CD4-positive, alpha-beta T cell treated with Interleukin-1 beta for 1 hour (primary cell): ENCODE measurements around the gene CARD11.
"Not testable (repeated sequence)": the region's sequence is repeated elsewhere in the genome, so short reads cannot be mapped to it uniquely, and the experiment has no call there.

Experiments
- DNase-seq, 2 donors: peaks; one replicate each; pipeline ENCODE4 v3.0.0-alpha.2; 2020 to 2022

CARD11 gene

DNA sequence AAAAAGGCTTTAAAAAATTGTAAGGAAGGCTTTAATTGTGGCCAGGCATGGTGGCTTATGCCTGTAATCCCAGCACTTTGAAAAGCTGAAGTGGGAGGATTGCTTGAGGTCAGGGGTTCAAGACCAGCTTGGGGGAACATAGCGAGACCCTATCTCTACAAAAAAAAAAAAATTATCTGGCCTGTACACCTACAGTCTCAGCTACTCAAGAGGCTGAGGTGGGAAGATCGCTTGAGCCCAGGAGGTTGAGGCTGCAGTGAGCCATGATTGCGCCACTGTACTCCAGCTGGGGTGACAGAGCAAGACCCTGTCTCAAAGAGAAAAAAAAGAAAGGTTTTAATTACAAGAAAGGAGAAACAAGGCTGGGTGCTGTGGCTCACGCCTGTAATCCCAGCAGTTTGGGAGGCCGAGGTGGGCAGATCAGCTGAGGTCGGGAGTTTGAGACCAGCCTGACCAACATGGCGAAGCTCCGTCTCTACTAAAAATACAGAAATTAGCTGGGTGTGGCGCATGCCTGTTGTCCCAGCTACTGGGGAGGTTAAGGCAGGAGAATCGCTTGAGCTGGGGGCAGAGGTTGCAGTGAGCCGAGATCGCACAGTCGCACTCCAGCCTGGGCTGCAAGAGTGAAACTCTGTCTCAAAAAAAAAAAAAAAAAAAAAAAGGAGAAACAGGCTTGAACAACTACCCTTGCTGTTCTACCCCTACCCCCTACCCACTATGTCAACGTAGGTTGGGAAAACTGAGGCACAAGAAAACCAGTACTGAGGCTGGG, 83.7 kb downstream of the CARD11 start:
- no peak for DNase-seq

DNA sequence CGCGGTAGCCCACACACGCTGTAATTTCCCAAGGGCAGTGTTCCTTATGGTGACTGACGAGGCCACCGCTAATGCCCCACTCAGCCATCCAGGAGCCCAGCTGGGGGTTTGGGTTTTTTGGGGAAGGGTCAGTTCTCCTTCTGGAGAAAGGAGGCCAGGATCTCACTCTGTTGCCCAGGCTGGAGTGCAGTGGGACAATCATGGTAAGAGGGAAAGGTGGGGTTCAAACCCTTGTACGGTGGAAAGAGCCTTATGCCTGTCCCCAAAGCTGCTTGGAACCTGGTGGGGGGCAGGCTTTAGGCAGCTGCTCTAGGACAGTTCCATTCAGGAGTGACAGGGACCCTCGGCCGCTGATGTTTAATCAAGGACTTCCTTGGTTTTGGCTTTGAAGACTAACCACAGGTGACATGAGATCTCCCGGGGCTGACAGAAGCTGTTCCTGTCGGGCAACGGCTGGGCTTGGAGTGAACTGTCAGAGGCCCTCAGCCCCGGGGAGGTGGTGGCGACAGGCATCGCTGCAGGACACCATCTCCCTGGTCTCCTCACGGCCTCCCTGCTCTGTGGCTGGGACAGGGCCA, 84.5 kb downstream of the CARD11 start:
- DNase-seq, result no peak

DNA sequence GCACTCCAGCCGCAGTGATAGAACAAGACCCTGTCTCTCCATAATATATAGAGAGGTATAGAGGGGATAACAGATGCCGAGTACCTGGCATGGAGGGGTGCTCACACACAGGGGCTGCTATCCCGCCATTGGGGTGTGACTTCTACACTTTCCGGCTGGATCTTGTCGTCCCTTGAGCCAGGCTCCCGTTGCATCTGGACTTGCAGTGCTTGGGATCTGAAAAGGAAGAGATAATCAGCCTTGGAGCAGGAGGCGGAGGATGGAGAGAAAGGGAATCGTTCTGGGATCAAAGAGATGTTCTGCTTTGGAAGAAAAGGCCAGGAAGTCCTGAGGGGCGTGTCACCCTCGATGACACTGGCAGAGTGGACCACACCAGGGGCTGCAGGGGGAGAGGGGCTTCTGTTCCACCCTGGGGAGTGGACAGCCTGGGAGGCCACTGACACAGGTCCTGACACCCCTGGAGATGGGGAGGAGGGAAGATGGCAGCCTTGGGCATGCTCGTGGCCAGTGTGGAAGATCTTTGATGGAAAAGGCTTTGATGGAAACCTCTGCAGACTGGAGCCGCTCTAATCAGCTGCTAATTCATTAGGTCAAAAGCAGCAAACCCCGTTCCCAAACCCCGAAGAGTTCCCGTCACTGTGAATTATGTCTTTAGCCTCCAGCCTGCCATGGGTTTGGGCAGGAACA, 85.1 kb downstream of the CARD11 start:
- no peak for DNase-seq

DNA sequence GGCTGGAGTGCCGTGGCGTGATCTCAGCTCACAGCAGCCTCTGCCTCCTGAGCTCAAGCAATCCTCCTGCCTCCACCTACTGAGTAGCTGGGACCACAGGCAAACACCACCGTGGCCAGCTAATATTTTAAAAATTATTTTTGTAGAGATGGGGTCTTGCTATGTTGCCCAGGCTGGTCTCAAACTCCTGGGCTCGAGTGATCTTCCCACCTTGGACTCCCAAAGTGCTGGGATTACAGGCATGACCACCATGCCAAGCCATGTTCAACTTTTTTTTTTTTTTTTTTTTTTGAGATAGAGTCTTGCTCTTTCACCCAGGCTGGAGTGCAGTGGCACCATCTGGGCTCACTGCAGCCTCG, 86.3 kb downstream of the CARD11 start:
- DNase-seq, result not testable (repeated sequence)

DNA sequence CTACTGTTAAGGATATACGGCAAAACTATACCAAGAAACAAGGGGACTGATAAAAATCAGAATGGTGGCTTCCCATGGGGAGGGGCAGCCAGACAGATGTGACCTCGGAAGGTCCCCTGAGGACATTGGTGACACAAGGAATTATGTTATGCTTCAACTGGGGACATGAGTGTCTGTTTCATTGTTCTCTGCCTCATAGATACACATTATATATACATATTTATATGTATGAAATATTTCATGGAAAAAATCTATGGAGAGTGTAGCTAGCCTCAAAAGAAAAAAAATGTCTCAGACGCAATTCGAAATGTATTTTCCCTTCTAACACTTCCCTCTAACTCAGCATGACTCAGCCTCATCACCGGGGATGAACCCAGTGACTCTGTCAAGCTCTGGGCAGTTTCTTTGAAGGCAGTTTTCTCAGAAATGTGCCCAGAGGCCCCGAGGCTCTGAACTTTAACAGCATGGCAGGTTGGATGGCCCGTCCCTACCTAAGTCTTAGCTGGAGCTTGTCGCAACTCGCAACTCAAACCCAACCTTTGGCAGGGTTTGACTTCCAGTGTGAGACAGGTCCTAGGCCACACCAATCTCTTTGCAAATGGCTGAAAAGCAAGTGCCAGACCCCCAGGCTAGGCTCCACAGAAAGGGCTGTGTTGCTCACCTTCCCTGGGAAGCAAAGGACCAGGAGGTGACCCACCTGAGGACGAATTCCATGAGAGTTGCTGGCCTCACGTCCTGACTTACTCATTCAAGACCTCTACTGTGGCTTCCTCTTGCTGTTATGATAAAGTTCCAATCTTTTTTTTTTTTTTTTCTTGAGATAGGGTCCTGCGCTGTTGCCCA, 86.9 kb downstream of the CARD11 start:
- peak in 1 of 2 donors; percentile 45 for DNase-seq

DNA sequence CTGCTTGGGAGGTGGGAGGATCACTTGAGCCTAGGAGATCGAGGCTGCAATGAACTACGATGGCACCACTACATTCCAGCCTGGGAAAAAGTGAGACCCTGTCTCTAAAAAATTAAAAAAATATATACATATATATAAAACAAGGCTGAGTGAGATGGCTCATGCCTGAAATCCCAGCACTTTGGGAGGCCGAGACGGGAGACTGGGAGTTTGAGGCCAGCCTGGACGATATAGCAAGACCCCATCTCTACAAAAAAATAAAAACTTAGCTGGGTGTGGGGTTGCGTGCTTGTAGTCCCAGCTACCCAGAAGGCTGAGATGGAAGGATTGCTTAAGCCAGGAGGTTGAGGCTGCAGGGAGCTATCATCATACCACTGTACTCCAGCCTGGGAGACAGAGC, 87.6 kb downstream of the CARD11 start:
- DNase-seq, result no peak

DNA sequence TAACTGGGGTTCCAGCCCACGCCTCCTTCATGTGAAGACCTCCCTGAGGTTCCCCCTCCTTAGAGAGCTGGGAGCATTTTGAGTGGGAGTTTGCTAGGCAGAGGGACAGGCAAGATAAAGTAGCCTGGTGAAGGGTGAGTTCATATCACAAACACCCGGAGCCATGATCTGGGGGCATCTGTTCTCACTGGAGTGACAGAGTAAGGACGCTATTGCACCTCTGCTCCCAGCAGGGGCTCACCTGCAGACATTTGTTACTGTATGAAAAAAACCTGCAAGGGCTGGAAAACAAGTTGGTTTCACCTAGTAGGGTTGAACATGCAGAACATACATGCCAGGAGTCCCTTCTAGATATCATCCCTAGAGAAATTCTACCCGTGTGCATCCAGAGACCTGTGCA, 88.4 kb downstream of the CARD11 start:
- no peak for DNase-seq

DNA sequence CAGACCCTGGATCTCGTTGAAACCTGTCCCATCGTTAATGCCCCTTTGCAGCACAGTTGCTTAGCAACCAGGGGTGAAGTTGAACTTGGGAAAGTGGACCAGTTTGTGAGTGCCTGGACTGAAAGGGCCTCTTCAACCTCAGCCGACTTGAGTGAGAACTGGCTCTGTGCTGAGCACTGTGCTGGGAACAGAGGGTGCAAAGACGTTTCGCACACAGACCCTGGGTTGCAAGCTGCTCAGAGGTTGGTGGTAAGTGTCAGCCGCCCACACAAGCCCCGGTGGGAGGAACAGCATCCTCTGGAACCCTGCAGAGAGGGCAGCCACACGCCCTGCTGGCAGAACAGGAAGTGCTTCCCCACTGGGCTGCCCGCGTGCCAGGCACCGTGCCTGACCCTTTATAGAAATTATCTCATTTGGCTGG, 89.2 kb downstream of the CARD11 start:
- DNase-seq, result peak in 1 of 2 donors; percentile 30

DNA sequence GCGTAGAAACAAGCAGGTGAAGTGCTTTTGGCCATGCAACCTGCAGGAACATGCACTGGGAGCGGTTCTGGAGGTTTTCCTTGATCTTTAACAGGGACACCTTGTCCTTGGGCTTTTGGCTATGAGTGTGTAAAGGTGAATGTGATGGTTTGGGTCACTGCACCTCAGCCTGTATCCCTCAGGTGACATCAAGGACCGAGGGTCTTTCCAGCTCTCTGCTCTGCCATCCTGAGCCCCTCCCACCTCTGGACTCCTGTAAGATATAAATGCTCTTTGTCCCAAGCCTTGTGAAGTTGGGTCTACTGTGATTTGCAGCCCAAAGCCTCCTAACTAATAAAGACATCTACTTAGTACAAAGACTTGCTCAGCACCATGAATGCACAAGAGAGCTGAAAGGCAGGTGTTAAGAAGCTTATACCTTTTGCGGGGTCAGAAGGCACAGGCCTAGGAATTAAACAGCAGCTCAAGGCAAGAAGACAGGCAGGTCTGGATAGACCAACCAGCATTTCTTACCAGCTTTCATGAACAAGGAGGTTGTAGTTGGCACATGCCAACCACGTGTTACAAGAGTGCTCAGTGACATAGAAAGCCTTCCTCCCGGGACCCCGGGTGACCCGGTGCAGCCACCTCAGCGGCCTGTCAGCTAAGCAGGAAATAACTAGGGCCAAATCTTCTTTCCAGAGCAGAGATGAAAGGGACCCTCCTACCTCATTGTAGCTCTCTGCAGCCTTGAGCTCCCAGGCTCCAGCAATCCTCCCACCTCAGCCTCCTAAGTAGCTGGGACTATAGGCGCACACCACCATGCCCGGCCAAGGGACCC, 89.9 kb downstream of the CARD11 start:
- DNase-seq, result peak; percentile 18 to 26

DNA sequence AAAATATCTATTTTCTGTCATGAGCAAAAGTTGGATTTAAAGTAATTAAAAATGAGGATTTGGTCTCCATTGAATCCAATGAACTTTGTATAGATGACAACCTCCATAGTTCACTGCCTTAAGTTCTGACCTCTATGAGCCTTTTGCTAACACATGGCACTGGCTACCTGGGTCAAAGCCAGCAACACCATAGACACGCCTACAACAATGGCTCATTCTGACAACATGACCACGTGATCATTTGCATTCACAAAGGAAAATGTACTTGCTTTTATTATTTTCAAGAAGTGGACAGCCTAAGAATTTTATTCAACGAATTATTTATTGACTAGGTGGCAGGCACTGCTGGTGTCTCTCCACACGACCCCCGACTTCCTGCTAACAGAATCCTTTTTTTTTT, 90.6 kb downstream of the CARD11 start:
- no peak for DNase-seq

DNA sequence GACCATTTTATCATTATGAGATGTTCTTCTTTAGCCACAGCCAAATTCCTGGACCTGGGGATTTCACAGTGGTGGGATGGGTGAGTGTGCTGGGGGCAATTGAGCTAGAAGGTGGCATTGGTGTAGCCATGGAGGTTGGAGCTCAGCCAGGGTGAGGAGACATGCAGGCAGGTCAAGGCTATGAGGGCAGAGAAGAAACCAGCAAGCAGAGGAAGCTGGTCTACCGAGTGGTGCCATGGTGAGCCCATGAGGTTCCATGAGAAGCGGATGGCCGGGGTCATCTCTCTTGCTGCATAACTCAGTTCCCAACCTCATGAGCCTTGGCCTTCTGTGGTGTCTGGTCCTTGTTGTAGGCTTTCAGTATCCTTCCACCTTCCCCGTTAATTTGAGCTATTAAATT, 91.4 kb downstream of the CARD11 start:
- no peak for DNase-seq

DNA sequence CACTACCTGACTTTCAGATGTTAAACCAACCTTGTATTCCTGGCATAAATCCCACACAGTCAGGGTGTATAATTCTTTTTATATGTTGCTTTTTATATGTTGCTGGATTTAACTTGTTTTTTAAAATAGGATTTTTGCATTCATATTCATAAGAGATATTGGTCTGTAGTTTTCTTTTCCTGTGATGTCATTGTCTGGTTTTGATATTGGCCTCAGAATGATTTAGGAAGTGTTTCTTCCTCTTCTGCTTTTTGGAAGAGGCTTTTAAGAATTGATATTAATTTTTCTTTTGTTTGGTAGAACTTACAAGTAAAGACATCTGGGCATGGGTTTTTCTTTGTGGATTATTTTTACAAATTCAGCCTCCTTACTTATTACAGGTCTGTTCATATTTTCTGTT, 93.1 kb downstream of the CARD11 start:
- DNase-seq, result no peak

DNA sequence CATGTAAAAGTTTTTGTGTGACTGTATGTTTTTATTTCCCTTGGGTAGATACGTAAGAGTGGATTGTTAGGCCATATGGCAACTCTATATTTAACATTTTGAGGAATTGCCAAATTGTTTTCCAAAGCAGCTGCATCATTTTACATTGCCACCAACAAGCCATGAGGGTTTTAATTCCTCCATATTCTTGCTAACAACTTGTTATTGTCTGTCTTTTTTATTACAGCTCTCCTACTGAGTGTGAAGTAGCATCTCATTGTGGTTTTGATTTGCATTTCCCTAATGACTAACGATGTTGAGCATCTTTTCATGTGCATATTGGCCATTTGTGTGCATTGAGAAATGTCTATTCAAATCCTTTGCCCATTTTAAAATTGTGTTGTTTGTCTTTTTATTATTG, 94.9 kb downstream of the CARD11 start:
- no peak for DNase-seq

DNA sequence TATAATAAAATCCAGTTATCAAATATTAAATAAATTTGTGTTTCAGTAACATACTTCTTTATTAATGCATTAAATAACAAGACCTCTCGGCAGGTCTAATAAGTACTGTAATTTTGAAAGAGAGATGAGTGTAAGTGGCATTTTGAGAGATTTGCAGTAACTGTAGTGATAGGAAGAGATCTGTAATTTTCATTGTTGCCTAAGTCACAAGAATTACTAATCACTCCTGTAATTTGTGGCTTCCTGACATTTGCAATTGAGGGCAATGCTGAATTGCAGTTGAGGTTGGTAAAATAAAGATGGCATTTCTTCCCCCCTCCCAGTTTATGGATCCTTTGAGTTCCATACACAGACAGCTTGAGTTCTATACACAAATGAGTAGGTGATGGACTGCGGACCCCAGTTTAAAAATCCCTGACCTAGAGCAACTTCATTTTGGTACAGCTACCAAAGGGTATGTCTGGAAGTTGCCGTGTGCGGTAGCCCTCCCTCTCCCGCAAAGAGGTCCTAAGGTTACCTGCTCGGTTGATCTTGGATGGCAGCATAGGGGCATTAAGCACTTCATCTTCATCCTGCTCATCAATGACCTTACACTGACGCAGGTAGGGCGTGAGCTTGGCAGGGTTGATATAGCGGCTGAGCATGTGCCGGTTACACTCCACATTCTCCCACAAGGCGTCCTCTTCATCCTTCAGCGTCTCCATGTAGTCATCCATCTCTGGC, 96.4 kb downstream of the CARD11 start:
- no peak for DNase-seq

DNA sequence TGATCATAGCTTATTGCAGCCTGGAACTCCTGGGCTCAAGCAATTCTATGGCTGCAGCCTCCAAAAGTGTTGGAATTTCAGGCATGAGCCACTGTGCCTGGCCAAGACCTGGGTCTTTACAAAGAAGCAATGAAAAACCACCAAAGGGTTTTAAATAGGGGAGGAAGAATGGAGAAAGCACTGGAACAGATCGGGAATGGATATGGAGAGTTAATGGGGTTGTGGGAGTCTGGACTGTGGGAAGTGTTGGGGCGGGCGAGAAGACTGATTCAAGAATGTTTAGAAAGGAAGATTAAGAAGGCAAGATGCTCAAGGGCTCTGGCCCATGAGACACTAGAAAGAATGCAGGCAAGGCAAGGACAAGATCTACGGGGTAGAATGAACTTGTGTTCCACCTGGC, 98.5 kb downstream of the CARD11 start:
- DNase-seq, result no peak

DNA sequence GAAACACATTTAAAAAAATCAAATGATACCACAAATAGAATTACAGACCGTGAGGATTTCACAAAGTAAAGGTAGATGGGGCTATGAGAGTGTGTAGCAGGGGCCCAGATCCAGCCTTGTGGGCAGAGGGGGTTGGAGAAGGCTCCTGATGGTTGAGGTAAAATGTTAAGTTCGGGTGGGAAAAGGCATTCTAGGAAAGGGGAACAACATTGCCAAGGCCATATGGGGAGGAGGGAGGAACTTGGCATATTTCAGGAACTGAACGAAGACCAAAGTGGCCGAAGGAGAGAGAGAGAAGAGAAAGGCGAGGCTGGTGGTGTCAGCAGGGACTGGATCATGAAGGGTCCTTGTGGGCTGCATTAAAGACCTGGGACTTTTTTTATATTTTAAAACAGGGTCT, 98.9 kb downstream of the CARD11 start:
- DNase-seq, result no peak

DNA sequence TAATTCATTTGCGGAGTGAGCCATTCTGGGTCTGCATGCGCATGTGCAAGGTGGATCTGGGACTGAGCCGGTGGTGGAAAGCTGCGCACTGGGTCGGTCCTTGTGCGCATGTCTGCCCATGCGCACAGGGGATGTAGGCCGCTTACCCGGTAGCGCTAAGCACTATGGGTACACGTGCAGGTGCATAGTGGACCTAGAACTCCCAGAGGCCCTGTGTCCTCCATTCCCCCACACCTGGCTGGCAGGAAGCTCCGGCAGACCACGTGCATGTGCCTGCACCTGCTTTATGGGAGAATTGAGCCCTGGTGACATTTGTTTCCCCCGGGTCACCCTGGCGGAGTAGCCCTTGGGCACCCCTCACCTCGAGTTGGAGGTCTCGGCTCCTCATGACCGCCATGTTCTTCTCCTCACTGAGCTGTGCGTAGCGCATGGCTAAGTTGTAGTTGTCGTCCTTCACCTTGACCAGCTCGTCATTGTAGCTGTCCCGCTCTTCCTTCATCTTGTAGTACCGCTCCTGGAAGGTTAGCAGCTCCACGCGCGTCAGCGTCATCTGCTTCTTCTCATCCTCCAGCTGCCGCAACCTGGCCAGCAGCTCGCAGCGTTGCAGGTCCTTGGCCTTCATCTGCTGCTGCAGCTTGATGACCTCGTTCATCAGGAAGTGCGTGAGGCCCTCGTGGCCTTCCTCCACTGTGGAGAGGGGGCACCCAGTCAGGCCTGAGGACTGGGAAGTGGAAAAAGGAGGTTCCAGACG, 99.6 kb downstream of the CARD11 start:
- no peak for DNase-seq

DNA sequence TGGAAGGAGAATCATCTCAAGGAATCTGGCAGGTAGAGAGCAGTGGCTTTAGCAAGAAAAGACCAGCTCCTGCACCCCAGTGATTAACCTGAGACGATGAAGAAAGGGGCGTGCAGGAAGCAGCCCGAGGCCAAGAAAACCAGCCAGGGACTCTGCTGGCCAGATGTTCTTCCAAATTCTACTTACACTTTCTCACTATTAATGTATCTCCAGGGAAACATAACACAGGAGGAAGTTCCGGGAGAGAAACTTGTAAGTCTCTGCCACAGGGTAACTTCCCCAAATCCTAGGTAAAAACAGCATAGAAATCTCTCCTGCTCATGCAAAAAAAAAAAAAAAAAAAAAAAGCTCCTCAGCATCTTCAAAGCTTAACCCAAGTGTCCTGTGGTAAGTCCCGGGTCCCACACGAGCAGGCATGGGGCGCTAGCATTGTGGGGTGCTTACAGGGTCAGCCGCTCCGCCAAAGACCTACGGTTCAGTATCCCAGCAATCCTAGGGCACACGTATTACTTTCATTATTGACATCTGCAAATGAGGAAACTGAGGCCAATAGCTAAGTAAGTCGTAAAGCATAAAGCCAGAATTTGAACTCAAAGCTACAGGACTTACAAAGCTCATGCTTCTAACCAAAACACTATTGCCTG, 102.3 kb downstream of the CARD11 start:
- no peak for DNase-seq

DNA sequence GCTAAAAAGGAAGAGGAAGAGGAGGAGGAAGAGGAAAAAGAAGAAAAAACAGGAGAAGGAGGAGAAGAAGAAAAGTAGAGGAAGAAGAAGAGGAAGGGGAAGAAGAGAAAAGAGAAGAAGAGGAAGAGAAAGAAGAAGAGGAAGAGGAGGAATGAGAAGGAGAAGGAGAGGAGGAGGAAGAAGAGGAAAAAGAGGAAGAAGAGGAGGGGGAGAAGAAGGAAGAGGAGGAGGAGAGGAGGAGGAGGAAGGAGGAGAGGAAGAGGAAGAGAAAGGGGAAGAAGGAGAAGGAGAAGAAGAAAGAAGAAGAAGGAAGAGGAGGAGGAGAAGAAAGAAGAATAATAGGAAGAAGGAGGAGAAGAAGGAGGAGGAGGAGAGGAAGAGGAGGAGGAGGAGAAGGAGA, 103.2 kb downstream of the CARD11 start:
- DNase-seq, result no peak

DNA sequence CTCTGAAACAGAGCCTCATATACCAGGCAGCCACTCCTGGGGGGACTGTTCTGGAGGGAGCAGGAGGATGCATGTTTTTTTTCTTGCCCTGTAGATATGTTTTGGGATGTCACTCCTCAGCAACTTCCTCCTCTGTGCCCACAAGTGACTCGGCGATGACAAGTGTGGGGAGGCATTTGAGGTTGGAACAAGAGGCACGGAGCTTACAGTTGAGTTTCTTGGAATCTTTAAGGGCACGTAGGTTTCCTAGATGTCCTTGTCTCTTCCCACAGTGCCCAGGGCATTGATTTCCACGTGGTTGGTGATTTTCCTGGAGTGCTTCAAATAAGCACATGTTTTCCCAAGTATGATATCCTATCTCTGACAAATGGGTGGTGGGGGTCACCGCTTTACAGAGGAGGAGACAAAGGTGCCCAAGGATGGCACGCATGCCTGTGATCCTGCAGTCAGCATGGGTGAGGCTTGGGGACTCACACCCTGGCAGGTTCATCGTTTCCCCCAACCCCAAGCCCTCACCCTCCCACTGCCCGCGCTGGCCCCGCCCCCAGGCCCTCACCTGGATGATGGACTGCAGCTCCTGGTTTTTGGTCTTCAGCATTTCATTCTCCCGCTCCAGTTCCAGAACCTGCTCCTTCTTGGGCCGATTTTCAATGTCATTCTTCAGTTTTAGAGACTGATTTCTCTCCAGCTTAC, 104.3 kb downstream of the CARD11 start:
- DNase-seq, result no peak
